ENCODE data around the gene LAPTM4A. TPM values are rescaled to one million over a fixed set of nuclear protein-coding genes. Genes with fewer than 3 reads are reported as not detected.

LAPTM4A gene
- total RNA-seq, 2 experiments from 2014 or later, result 8.4 to 26.2 TPM

GRCh38 chr2:20062615-20063545 lies 11.5 kb upstream of the LAPTM4A start:
- no peak for DNase-seq (ENCODE audit: low spot score)
- H4K20me1 ChIP-seq (ENCODE audit: insufficient read depth, low read length), result no peaks in the 10 kb centered on the region
- no TSS peak for BruUV-seq (replicated peaks)
- ChIA-PET CTCF (ENCODE audit: unreplicated experiment) (no interaction called here), POLR2A (interaction anchor here (1.4 kb wide), 1 partner anchor 11 kb away, joined by 5 read pairs; the partner anchor contains the start of gene LAPTM4A)
- no peaks in the 10 kb centered on the region for H3K9me2 ChIP-seq (ENCODE audit: insufficient read depth, low read length)
- no peak overlapping the region for H3K27ac ChIP-seq (ENCODE audit: low read depth, low read length, poor library complexity, severe bottlenecking)
- H3K36me3 ChIP-seq (ENCODE audit: insufficient read depth, low read length), result no peaks in the 10 kb centered on the region
- H3K79me2 ChIP-seq (ENCODE audit: insufficient read depth, low read depth, low read length), result no peaks in the 10 kb centered on the region
- TF ChIP-seq, protein P1, sequence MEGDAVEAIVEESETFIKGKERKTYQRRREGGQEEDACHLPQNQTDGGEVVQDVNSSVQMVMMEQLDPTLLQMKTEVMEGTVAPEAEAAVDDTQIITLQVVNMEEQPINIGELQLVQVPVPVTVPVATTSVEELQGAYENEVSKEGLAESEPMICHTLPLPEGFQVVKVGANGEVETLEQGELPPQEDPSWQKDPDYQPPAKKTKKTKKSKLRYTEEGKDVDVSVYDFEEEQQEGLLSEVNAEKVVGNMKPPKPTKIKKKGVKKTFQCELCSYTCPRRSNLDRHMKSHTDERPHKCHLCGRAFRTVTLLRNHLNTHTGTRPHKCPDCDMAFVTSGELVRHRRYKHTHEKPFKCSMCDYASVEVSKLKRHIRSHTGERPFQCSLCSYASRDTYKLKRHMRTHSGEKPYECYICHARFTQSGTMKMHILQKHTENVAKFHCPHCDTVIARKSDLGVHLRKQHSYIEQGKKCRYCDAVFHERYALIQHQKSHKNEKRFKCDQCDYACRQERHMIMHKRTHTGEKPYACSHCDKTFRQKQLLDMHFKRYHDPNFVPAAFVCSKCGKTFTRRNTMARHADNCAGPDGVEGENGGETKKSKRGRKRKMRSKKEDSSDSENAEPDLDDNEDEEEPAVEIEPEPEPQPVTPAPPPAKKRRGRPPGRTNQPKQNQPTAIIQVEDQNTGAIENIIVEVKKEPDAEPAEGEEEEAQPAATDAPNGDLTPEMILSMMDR (conservative IDR thresholded peaks at IDR 0.05; ENCODE audit: low read length), result no peak
- TF ChIP-seq EZH2phosphoT487 (IDR thresholded peaks at IDR 0.05; ENCODE audit: borderline replicate concordance, low read depth, low read length), result no peak
- H2AFZ ChIP-seq (ENCODE audit: low read length), result no peak overlapping the region
- no peak overlapping the region for H3K4me2 ChIP-seq (ENCODE audit: low read length)
- H3K9me3 ChIP-seq (ENCODE audit: low read length), result no peaks in the 10 kb centered on the region
- no peak overlapping the region for H3K4me3 ChIP-seq (ENCODE audit: low read depth, low read length, poor library complexity, severe bottlenecking)
- no peaks in the 10 kb centered on the region for H3K4me1 ChIP-seq (ENCODE audit: insufficient read depth, low read length, poor library complexity, severe bottlenecking)
- intact Hi-C loops (cut with micrococcal nuclease; ENCODE audit: unreplicated experiment), result no loop called here

DNA sequence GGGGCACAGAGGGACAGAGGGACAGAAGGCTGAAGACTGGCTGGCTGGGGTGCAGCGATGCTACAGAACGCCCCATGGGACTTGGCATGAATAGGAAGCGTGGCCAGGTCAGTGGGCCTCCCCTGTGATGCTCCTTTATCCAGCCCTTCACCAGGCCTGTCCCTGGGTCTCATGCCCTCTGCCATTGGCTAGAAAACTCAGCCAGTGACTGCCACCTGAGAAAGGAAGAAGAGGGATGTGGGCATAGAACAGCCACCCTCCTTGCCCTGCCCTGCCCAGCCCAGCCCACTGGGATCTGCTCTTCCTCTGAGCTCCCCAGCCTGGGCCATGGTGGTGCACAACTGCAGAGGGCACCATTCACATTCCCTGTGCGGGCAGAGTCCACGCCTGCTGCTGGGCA lies 10.5 kb upstream of the LAPTM4A start:
- intact Hi-C loops (cut with micrococcal nuclease; ENCODE audit: unreplicated experiment), result no loop called here
- CTCF ChIA-PET (ENCODE audit: unreplicated experiment), result interaction anchor here (1.0 kb wide), 1 partner anchor 10 kb away, joined by 4 read pairs; the partner anchor contains the start of gene LAPTM4A

More for the DNA sequence above, 10.5 kb upstream of the LAPTM4A start:
- TF ChIP-seq EZH2phosphoT487 (IDR thresholded peaks at IDR 0.05; ENCODE audit: borderline replicate concordance, low read depth, low read length), result no peak
- TF ChIP-seq, protein P1 (conservative IDR thresholded peaks at IDR 0.05; ENCODE audit: low read length), result no peak
- Histone ChIP-seq H2AFZ (ENCODE audit: low read length) (no peak overlapping the region), H3K9me2 (ENCODE audit: insufficient read depth, low read length) (no peaks in the 10 kb centered on the region), H3K79me2 (ENCODE audit: insufficient read depth, low read depth, low read length) (no peaks in the 10 kb centered on the region), H3K4me2 (ENCODE audit: low read length) (no peak overlapping the region), H3K4me1 (ENCODE audit: insufficient read depth, low read length, poor library complexity, severe bottlenecking) (no peaks in the 10 kb centered on the region), H4K20me1 (ENCODE audit: insufficient read depth, low read length) (no peaks in the 10 kb centered on the region), H3K9me3 (ENCODE audit: low read length) (no peaks in the 10 kb centered on the region), H3K27ac (ENCODE audit: low read depth, low read length, poor library complexity, severe bottlenecking) (no peak overlapping the region), H3K4me3 (ENCODE audit: low read depth, low read length, poor library complexity, severe bottlenecking) (no peak overlapping the region), H3K36me3 (ENCODE audit: insufficient read depth, low read length) (no peaks in the 10 kb centered on the region)
- POLR2A ChIA-PET, result interaction anchor here (2.0 kb wide), 1 partner anchor 10 kb away, joined by 10 read pairs; the partner anchor contains the start of gene LAPTM4A
- DNase-seq (ENCODE audit: low spot score), result no peak
- no TSS peak for BruUV-seq (replicated peaks)

Data from OCI-LY7 (cell line).